NCI-H446 (cell line): ENCODE results near the gene KLF13.

Experiments
- DNase-seq, 2 experiments: peaks; one replicate each; lab custom pipeline; 2025; lab: John Stamatoyannopoulos, UW

Gene KLF13

DNA sequence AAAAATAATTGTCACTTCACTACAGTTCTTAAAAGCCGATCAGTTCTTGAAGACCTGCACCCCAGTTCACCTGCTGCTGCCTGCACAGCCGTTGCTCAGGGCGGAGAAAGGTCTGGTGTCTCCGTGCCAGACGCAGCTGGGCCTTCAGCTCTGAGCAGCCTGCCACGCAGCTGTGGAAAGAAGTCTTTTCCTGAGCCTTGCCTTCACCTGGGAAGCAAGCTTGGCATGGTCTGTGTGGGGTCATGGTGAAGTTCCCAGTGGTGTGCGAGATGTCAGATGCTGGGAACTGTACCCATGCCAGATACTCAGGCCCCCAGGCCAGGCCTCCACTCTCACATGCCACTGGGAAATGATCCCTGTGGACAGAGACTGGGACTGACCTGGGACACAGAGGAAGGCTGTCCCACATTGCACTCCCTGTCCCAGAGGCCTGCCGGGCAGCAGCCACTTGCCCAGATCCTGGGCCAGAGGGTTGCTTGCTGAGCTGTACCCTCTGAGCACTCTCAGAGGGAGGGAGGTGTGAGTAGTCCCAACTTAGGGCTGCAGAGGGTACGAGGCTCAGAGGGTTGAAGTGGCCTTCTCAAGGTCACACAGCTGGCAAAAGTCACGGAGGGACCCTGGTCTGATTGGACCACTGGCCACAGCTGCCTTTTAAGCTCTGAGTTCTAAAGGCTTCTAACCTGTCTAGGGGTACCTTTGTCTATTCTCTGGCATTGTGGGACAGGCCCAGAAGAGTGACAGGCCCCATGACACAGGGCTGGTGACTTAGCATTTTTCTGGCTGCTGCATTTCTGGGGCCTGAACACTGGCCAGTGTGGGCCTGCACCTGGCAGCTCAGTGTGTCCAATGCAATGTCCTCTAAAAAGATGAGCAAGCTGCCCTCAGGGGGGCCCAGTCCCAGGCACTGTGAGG, 55.4 kb downstream of the KLF13 start:
- DNase-seq: no peak

DNA sequence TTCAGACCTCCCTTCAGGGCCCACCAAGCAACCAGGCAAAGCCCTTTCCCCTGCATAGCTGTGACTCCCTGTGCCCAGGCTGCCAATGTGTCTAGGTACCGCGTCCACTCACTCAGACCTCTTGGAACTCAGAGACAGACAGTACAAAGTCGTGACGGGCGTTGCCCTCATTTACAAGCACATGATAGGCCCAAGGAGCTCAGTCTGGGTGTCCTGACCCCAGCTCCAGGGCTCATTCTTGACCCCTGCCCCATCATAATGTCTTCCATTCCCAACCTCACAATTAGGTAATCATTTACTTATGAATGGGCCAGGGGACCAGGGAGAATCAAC, 56.0 kb downstream of the KLF13 start:
- DNase-seq: no peak

DNA sequence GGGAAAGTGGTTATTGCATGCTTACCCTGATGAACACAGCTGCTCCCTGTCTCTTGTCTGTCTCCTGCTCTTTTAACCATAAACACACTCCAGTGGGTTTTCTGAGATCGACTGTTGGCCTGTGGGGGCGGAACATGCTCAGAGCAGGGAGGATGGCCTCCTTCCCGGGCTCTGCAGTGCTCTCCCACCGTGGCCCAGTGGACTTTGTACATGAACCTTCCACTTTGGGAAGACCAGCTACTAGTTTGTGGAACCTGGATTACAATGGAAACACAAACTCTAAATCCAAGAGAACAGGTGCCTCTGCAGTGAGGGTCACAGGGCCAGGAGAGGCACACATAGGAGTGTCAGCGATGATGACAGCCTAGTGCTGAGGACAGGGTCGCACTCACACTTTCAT, 56.5 kb downstream of the KLF13 start:
- DNase-seq: no peak

DNA sequence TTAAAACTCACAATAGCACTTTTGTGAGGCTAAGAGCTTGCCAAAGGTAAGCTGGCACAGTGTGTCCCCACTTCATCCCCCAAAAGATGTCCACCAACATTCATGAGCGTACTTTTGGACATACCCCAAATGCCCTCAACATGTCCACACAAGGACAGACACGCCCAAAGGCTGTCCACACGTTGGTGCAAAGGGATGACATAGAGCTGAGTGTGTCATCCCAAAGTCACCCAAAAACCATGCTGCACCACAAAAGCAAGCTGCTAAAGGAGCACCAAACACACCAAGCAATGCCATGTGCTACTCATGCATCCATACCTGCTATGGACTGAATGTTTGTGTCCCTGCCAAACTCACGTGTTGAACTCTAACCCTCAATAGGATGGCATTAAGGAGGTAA, 57.9 kb downstream of the KLF13 start:
- DNase-seq: no peak

DNA sequence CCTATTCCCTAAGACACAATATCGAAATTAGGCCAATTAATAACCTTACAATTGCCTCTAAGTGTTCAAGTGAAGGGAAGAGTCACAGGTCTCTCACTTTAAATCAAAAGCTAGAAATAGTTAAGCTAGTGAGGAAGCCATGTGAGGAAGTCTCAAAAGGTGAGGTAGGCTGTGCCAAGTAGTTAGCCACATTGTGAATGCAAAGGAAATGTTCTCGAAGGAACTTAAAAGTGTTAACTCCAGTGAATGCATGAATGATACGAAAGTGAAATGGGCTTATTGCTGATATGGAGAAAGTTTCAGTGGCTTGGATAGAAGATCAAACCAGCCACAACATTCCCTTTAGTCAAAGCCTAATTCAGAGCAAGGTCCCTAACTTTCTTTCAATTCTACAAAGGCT, 59.1 kb downstream of the KLF13 start:
- no peak for DNase-seq

DNA sequence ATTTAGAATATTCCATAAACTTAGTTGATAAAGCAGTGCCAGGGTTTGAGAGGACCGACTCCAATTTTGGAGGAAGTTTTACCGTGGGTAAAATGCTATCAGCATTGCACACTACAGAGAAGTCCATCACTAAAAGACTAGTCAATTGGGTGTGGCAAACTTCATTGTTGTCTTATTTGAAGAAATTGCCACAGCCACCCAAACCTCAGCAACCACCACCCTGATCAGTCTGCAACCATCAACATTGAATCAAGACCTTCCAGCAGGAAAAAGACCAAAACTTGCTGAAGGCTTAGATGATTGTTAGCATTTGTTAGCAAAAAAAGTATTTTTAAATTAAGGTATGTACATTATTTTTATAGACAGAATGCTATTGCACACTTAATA, 60.5 kb downstream of the KLF13 start:
- DNase-seq: no peak

DNA sequence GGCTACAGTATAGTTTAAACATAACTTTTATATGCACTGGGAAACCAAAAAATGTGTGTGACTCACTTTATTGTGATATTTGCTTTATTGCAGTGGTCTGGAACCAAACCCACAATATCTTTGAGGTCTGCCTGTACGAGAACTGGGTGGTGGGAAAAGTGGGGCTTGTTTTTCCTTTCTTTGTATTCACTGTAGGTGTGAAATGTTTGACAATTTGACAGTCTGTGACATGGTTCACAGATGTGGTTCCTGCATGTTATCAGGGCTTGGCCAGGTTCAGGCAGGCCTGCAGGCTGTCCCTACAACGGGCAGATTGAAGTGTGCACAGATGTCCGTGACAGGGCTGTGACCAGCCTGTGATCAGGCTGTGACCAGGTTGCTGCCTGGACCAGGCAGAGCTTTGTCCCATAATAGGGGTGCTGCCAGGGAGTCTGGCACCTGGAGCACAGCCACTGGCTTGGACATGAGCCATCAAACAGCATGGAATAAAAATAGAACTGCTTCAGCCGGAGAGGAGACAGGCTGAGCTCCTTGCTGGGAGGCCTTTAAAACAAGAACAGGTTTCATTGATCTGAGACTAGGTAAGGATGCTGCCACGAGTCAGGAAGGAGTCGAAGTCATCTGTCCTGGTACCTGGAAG, 61.0 kb downstream of the KLF13 start:
- DNase-seq: peak in 1 of 2 experiments; percentile 57

DNA sequence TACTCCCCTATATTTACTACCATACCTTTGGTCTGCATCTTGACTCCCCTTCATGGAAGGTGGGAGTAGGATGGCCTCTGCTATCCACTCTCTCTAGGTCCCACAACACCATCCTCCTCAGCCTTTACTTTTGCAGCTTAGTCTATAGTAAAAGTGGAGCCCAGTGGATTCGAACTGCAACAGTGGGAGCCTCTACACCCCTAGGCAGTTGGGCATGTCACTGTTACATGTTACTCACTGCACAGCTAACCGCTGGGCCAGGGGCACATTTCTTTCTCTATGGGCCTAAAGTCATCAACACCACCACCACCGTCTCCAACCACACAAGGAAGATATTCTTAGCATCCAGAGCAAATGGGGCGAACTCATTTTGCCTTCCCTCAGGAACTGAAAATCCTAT, 62.9 kb downstream of the KLF13 start:
- DNase-seq: no peak

DNA sequence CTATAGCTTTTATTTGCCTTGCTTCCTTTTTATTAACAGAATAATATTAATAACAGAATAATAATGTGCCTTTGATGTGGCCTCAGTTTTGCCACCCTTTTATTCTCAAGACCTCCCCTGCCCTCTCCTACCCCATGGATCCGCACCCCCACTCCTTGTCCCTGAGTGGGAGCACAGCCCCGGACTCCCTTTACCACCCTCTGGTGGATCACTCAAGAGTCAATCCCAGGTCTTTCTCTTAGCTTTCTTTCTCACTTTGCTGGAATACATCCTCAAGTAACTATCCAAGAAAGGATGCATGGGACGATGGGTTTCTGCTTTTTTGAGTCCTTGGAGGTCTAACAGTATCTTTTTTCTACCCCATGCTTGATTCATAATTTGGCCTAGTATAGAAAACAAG, 63.4 kb downstream of the KLF13 start:
- DNase-seq: no peak

DNA sequence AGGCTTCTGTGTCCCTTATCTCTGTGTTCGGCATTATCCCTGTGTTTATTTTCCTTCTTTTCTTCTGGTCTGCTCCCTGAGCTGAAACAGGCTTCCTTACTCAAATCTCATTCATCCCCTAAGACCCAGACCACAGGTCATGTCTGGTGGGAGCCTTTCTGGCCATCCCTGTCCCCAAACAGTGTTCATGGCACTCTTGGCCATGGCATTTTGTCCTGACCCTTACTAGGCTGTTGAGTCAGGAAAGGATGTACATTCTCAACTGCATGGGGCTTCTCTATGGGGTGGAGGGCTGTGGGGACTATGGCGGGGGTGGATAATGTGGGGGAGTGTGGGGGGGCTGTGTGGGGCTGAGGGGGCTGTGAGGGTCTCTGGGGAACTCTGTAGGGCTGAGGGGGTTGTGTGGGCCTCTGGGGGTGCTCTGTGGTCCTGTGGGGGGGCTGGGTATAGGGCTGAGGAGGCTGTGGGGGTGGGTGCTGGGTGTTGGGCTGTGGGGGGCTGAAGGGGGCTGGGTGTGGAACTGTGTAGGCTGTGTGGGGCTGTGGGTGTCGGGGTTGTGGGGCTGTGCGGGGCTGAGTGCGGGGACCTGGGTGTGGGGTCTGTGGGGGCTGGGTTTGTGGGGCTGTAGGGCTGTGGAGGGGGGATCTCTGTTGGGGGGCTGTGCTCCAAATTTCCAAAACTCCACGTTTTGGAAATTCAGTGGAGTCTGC, 64.3 kb downstream of the KLF13 start:
- no peak for DNase-seq

DNA sequence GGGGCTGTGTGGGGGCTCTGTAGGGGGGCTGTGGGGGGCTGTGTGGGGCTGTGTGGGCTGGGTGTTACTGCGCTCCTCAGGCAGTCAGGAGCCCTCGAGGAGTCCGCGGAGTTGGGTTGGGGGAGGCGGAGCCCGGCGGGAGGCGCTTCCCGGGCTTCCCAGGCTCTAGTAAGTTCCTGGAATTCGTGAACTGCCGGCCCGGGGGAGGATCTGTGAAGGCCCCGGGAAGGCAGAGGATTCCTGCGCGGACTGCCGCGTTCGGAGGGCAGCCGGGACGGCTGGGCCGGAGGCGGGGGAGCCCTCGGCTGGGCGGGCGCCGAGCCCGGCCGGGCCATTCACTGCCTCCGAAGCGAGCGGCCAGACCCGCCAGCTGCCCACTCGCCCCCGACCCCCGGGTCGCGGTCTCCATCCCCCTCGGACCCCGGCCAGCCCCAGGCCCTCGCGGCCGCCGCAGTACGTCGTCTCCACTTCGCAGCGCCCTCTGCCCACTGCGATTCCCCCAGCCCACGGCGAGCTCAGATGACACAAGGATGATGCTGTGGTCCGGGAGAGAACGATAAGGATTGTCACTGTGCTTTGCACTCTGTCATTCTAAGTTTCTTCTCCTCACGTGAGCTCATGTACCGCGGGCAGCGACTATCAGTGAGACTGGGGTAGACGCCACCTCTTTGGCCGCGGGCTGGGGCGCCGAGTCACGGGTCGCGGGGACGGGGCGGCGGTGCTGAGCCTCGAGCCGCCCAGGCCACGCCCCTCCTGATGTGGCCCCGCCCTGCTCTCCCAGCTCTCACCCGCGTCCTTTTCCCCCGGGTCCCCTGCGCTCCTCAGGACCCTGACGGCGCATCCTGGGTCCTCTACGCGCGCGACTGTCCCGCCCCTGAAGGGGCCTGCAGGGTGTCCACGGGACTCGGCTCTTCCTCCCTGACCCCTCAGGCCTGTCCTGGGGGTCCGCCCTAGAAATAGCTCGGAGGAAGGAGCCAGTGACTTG, 65.3 kb downstream of the KLF13 start:
- no peak for DNase-seq

DNA sequence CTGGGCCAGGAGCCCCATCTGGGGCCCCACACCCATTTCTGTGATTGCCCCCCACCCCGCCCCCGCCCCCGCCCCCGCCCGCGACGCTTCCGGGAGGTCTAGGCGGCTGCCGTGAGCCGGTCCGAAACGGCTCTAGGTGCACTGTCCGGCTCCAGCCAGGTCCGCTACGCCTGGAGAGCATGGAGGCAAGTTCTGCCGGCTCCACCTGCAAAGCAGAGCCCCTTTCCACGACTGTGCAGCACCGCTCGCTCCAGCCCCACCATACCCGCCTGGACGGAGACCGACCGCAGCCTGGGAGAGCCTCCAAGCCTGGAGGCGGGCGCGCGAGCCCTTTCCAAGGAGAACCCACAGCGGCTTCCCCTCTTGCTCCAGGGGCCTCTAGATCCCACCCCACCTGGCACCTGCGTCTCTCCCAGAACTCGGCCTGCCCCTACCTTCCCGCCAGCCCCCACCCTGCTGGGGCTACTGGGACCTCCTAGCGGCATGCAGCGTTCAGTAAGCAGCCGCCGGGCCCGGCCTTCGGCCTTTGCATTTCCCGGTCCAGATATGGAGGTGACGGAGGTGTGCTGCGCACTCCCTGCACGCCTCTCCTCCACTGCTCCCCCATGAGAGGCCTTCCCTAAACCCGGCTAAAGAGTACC, 66.2 kb downstream of the KLF13 start:
- no peak for DNase-seq

DNA sequence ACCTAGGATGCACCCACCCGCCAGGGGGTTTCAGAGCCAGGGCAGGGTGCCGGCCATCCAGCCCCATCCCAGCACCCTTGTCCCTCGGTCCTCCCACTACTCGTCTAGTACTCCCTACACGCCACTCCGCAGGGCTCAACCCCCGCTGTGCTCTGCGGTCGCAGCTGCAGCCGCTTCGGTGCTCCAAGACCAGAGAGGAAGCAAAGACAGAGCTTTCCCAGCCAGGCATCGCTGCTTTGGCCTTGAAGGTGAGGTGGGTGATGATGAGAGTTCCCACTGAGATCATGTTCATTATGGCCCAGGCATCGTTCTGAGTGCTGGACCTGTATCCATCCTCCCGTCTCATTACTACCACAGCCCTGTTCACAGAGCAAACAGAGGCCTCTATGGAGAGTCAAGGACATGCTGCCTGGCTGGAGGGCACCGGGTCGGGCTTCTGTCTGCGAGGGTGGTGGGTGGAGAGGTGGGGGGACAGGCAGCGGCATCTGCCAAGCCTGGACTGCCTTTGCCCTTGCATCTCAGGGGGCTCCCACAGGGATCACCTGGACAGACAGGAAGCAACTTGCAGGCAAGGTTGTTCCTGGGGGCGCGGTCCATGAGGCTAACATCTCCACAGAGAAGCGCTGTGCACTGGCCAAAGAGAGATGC, 66.9 kb downstream of the KLF13 start:
- DNase-seq: no peak

DNA sequence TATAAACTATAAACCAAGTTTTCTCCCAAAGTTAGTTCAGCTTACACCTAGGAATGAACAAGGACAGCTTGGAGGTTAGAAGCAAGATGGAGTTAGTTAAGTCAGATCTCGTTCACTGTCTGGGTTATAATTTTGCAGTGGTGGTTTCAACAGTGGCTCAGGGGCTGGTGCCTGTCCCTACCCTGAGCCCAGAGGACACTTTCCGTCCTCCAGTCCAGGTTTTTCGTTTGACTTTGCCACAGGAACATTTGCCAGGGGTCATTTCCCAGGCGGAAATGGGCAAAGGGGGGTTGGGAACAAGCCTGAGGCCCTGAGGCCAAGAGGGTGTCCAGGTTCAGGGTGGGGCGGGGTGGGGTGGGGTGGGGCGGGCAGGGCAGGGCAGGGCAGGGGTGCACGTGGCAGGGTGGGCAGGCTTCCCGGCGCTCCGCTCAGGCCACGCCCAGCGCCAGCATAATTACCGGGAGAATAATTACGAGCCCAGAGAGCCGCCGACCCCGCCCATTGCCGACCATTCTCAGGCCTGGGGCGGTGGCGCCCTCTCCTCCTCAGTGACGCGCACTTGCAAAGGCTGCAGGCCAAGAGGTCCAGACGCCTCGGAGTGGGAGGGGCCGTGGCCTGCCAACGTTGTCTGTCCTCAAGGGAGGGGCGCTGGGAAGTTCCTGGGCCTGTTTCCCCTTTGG, 70.4 kb downstream of the KLF13 start:
- DNase-seq: no peak

DNA sequence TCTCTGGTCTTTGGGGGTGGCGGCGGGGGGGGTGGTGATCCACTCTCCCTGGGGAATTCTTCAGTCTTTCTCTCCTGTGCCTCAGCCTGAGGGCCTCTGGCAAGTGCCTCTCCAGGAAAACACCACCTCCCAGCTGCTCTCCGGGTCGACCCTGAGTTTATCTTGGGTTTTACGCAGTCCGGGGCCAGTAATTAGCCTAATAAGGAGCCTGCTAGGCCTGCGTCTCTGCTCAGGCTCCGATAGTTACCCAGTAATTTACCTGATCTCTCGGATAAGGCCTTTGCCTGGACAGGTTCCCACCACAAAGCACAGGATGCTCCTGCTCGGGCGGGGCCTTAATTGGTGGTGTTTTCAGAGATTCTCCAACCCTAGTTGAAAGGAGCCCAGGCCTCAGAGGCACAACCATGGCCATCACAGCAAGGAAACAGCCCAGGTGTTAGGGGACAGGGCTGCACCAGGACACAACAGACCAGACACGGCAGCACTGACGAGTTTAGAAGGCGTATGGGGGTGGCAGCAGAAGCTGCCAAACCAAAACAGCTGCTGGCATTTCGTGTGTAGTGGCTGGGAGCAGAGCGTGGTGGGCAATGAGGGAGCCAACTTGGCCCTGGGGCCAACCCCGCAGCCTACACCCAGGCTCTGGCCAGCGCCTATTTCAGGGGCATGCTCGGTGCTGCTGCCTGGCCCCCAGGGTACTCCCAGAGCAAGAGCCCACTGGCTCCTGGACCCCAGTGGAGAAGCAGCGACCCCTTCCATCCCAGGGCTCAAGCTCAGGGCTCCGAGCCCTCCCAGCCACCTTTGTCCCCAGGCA, 71.4 kb downstream of the KLF13 start:
- DNase-seq: no peak

DNA sequence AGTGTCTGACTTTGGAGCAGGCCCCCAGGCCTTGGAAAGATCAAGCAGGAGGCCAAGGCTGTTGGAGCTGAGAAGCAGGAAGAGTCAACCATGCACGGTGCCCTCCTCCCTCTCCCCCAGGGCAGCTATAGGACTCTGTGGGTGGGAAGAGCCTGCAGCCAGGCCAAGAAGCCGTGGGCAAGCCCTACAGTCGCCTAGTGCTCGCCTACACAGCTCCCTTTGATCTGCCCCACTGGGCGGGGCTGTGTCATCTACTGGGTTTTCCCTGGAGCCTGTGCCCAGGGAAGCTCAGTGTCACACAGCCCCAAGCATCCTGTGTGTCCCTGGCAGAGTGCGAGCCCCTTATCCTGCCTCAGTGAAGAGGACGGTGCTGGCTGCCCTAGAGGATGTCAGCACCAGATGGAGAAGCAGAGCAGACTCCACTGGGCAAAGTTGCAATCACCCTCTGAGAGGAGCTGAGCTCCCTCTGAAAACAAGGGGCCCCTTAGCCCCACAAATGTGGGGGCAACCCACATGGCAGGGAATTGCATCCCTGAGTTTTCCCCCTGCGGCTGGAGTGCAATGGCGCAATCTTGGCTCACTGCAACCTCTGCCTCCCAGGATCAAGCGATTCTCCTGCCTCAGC, 72.2 kb downstream of the KLF13 start:
- DNase-seq: no peak

DNA sequence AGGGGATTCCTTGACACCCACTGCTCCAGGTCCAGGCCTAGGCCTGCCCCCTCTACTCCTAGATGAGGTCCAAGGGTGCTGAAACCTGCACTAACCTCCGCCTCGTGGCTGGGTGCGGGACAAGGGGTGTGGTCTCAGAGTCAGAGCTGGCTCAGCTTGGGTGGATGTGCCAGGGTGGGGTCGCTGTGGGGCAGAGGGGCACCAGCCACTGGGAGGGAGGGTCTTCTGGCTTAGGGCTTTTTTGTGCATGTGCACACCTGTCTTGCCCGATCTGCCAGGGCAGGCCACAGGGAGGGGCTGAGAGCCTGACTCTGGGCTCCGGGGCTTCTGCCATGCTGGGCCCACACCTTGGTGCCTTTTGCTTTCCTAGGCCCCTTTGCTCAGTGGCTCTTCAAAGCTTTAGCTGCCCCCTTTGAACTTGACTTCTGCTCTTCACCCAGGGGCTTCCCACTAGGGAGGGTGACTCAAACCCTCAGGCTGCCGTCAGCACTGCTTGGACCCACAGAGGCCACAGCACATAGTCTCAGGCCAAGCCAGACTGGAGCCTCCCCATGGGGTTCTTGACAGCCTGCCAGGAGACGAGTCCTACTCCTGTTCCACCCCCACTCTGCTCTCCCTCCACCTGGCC, 73.0 kb downstream of the KLF13 start:
- no peak for DNase-seq

DNA sequence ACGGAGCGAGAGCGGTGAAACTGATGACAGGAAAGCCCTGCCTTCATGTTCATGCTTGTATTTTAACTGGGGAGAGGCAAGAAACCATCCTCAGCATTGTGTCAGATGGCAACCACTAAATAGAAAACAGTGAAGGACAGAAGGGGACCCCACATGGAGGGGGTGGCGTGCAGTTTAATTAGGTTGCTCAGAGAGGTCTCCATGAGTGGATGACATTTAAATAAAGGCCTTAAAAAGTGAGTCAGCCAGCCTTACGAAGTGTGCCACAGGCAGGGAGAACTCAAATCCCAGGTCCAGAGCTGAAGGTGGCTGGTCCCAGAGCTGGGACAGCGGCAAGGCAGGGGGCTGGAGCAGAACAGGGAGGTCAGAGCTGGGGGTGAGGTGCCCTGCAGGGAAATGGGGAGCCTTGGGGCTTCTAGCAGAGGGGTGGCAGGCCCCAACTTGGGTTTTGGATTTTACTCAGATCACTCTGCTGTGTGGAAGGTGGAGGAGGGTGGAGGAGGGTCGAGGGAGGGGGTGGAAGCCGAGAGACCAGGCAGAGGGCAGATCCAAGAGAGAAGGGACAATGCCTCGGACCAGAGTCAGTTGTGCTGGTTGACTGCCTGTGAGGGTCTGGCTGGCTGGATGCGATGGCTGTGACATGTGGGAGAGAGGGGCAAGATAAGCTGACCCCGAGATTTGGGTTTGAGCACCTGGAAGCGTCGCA, 73.7 kb downstream of the KLF13 start:
- DNase-seq: no peak
